K562 (cell line): ENCODE measurements around the gene MICAL2. TPM values are rescaled to one million over a fixed set of nuclear protein-coding genes. Genes with fewer than 3 reads are reported as not detected.

ENCODE experiments used
- CC2D1A ChIP-seq: fragments of 450-650 bp; IDR thresholded peaks from 2 replicates; pipeline ENCODE4 v1.6.1; 2017; ENCODE audit warnings: mild to moderate bottlenecking
- DEAF1 ChIP-seq: fragments of 450-650 bp; formaldehyde crosslinking; IDR thresholded peaks from 2 replicates; pipeline ENCODE4 v1.4.0; 2020; ENCODE audit warnings: mild to moderate bottlenecking, moderate library complexity
- EWSR1 ChIP-seq: fragments of 450-650 bp; IDR thresholded peaks from 2 replicates; pipeline ENCODE4 v1.6.1; 2018; ENCODE audit warnings: borderline replicate concordance, mild to moderate bottlenecking, low read depth, moderate library complexity; ENCODE audit not compliant: partially characterized antibody
- KLF13 ChIP-seq: fragments of 450-650 bp; IDR thresholded peaks from 2 replicates; pipeline ENCODE4 v1.6.1; 2016; ENCODE audit warnings: missing genetic modification characterization, low read depth, mild to moderate bottlenecking, missing compliant biosample characterization, moderate library complexity, borderline replicate concordance
- KLF6 ChIP-seq: fragments of 250-450 bp; sonication (Bioruptor Pico); IDR thresholded peaks from 2 replicates; pipeline ENCODE4 v1.4.0; 2020; ENCODE audit warnings: mild to moderate bottlenecking, moderate library complexity, borderline replicate concordance
- MYBL2 ChIP-seq, 2 experiments: fragments of 450-650 bp in 1 of 2; sonication (generic) in 1 of 2; formaldehyde crosslinking in 1 of 2; IDR thresholded peaks; 2 replicates each; pipeline versions ENCODE4 v1.6.1 to v1.8.1; 2017 to 2022; ENCODE audit warnings: borderline replicate concordance in 1 of 2, inconsistent platforms in 1 of 2, low read depth in 1 of 2, mild to moderate bottlenecking in 1 of 2, missing genetic modification reagents in 1 of 2, moderate library complexity in 1 of 2
- STAG1 ChIP-seq: sonication (generic); formaldehyde crosslinking; IDR thresholded peaks from 2 replicates; pipeline ENCODE4 v1.5.0; 2020; ENCODE audit warnings: missing genetic modification reagents, borderline replicate concordance
- XRCC5 ChIP-seq: fragments of 200-400 bp; formaldehyde crosslinking; IDR thresholded peaks from 2 replicates; pipeline ENCODE4 v1.6.1; 2017; ENCODE audit warnings: low read depth, mild to moderate bottlenecking, low read length
- ZNF280A ChIP-seq: fragments of 450-650 bp; IDR thresholded peaks from 2 replicates; pipeline ENCODE4 v1.6.1; 2018; ENCODE audit warnings: mild to moderate bottlenecking, low read depth; ENCODE audit not compliant: partially characterized antibody
- ZNF766 ChIP-seq: fragments of 200-800 bp; sonication (Bioruptor generic); conservative IDR thresholded peaks from 2 replicates; pipeline ENCODE4 v1.6.1; 2016; ENCODE audit warnings: missing genetic modification characterization, missing compliant biosample characterization
- polyA plus RNA-seq, 8 experiments: library from polyadenylated mRNA; depleted of rRNA in 4 of 8; stranded (reverse) in 5 of 8; unstranded in 3 of 8; fragments of >200 nt; fragmentation: Nextera tagmentation in 2 of 8; fragmentation: Illumina TruSeq in 1 of 8; extraction: Ambion mirVana in 2 of 8; extraction: Trizol in 1 of 8; gene quantifications; 2 replicates each; pipeline versions ENCODE4 v1.2.1 to v1.2.3, GENCODE V29; 2011 to 2014; ENCODE audit warnings: inconsistent platforms in 1 of 8, missing spikeins in 1 of 8
- total RNA-seq, 7 experiments: library from RNA; depleted of rRNA in 6 of 7; stranded (reverse); fragments of >200 nt in 6 of 7; fragmentation: Illumina TruSeq in 2 of 7; extraction: Trizol in 2 of 7; gene quantifications; 2 replicates each; pipeline versions ENCODE4 v1.2.1 to v1.2.3, GENCODE V29; 2011 to 2021; ENCODE audit warnings: low replicate concordance in 1 of 7
- TF ChIP-seq, protein P1 (sequence below), 2 experiments: fragments of 450-650 bp; formaldehyde crosslinking in 1 of 2; IDR thresholded peaks; 2 replicates each; pipeline versions ENCODE4 v1.4.0 to v1.6.1; 2014 to 2020; ENCODE audit warnings: mild to moderate bottlenecking in 2 of 2, borderline replicate concordance in 1 of 2, low read depth in 1 of 2
- TF ChIP-seq, protein P2 (sequence below): fragments of 250-450 bp; sonication (Bioruptor Pico); IDR thresholded peaks from 2 replicates; pipeline ENCODE4 v1.8.0; 2022; ENCODE audit warnings: inconsistent platforms

The MICAL2 gene
- total and polyA plus RNA-seq, 9 of the 15 experiments (the other 6 are each of a cell fraction or from before 2014, with no cell fraction given) = 4.7 to 64.2 (median 33.6) TPM

- TF ChIP-seq, protein P1, sequence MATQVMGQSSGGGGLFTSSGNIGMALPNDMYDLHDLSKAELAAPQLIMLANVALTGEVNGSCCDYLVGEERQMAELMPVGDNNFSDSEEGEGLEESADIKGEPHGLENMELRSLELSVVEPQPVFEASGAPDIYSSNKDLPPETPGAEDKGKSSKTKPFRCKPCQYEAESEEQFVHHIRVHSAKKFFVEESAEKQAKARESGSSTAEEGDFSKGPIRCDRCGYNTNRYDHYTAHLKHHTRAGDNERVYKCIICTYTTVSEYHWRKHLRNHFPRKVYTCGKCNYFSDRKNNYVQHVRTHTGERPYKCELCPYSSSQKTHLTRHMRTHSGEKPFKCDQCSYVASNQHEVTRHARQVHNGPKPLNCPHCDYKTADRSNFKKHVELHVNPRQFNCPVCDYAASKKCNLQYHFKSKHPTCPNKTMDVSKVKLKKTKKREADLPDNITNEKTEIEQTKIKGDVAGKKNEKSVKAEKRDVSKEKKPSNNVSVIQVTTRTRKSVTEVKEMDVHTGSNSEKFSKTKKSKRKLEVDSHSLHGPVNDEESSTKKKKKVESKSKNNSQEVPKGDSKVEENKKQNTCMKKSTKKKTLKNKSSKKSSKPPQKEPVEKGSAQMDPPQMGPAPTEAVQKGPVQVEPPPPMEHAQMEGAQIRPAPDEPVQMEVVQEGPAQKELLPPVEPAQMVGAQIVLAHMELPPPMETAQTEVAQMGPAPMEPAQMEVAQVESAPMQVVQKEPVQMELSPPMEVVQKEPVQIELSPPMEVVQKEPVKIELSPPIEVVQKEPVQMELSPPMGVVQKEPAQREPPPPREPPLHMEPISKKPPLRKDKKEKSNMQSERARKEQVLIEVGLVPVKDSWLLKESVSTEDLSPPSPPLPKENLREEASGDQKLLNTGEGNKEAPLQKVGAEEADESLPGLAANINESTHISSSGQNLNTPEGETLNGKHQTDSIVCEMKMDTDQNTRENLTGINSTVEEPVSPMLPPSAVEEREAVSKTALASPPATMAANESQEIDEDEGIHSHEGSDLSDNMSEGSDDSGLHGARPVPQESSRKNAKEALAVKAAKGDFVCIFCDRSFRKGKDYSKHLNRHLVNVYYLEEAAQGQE (IDR thresholded peaks at IDR 0.05; ENCODE audit: borderline replicate concordance) = peak; percentile 39; the same call in 1 of the 2 replicates
- TF ChIP-seq, protein P1 (CRISPR knock-in tag; IDR thresholded peaks at IDR 0.05; ENCODE audit: low read depth) = no peak
- 0 out of 2 replicates have a peak, but pooled peaks have one; percentile 58 for TF ChIP-seq XRCC5
- no peak for TF ChIP-seq MYBL2 (IDR thresholded peaks at IDR 0.05; ENCODE audit: low read depth)
- no peak for TF ChIP-seq MYBL2 (CRISPR knock-in tag; IDR thresholded peaks at IDR 0.05; ENCODE audit: borderline replicate concordance)
- TF ChIP-seq CC2D1A = 0 out of 2 replicates have a peak, but pooled peaks have one; percentile 33
- peak; percentile 57 for TF ChIP-seq DEAF1 (CRISPR knock-in tag)
- TF ChIP-seq, protein P2, sequence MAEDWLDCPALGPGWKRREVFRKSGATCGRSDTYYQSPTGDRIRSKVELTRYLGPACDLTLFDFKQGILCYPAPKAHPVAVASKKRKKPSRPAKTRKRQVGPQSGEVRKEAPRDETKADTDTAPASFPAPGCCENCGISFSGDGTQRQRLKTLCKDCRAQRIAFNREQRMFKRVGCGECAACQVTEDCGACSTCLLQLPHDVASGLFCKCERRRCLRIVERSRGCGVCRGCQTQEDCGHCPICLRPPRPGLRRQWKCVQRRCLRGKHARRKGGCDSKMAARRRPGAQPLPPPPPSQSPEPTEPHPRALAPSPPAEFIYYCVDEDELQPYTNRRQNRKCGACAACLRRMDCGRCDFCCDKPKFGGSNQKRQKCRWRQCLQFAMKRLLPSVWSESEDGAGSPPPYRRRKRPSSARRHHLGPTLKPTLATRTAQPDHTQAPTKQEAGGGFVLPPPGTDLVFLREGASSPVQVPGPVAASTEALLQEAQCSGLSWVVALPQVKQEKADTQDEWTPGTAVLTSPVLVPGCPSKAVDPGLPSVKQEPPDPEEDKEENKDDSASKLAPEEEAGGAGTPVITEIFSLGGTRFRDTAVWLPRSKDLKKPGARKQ (CRISPR knock-in tag) = no peak
- TF ChIP-seq ZNF280A = no peak
- no peak for TF ChIP-seq EWSR1
- peak; percentile 93 for TF ChIP-seq STAG1 (CRISPR knock-in tag)
- TF ChIP-seq KLF6 (CRISPR knock-in tag) = no peak
- TF ChIP-seq KLF13 (tag) = no peak
- TF ChIP-seq ZNF766 = 0 out of 2 replicates have a peak, but pooled peaks have one; percentile 21
Measured at GRCh38 chr11:12288212-12288930, 178.0 kb downstream of the MICAL2 start (continued).
